H1 (cell line): ENCODE results near the gene ANKS1A. TPM values are rescaled to one million over a fixed set of nuclear protein-coding genes. Genes with fewer than 3 reads are reported as not detected.
A peak's percentile ranks its signal among the peaks of the same experiment; 100 is the strongest.

Experiments
- CTCF ChIA-PET: fragments of 300-600 bp; sonication (Branson Sonifier 250); formaldehyde crosslinking; loops from one replicate; lab custom pipeline; 2021; ENCODE audit not compliant: partially characterized antibody; lab: Charles Lee
- POLR2A ChIA-PET: fragments of 300-600 bp; sonication (Branson Sonifier 250); formaldehyde crosslinking; loops from one replicate; lab custom pipeline; 2021; ENCODE audit warnings: inconsistent platforms; ENCODE audit not compliant: partially characterized antibody; lab: Charles Lee
- DNase-seq, 2 experiments: peaks; one replicate each; pipeline versions ENCODE4 v3.0.0 to v3.0.0-alpha.2; 2010 to 2022; ENCODE audit warnings: low spot score in 2 of 2, low read depth in 1 of 2, mixed read lengths in 1 of 2
- FAIRE-seq: peaks from 2 replicates; lab custom pipeline; 2011; peaks lifted over from hg19 to GRCh38; lab: Jason Lieb, UNC
- H2AFZ ChIP-seq: 2 replicates; pipeline ENCODE4 v1.8.1; 2012; ENCODE audit warnings: low read length, inconsistent platforms
- H2AK5ac ChIP-seq: 2 replicates; pipeline ENCODE4 v1.6.1; 2013; ENCODE audit warnings: low read depth, low read length
- H2BK120ac ChIP-seq: replicated peaks from 2 replicates; pipeline ENCODE3; 2013; ENCODE audit warnings: low read depth, low read length, inconsistent platforms
- H2BK12ac ChIP-seq: 2 replicates; pipeline ENCODE4 v1.6.1; 2013; ENCODE audit warnings: low read depth, low read length
- H2BK15ac ChIP-seq: 2 replicates; pipeline ENCODE4 v1.6.1; 2013; ENCODE audit warnings: low read length
- H2BK20ac ChIP-seq: 2 replicates; pipeline ENCODE4 v1.6.1; 2013; ENCODE audit warnings: low read length
- H2BK5ac ChIP-seq: 2 replicates; pipeline ENCODE4 v1.6.1; 2013; ENCODE audit warnings: low read depth, low read length
- H3K14ac ChIP-seq: 2 replicates; pipeline ENCODE4 v1.6.1; 2013; ENCODE audit warnings: inconsistent platforms; ENCODE audit not compliant: insufficient read length
- H3K18ac ChIP-seq: 2 replicates; pipeline ENCODE4 v1.6.1; 2013; ENCODE audit warnings: low read length; ENCODE audit errors: extremely low read depth
- H3K23ac ChIP-seq: 2 replicates; pipeline ENCODE4 v1.6.1; 2013; ENCODE audit warnings: inconsistent platforms; ENCODE audit not compliant: insufficient read length
- H3K23me2 ChIP-seq: 2 replicates; pipeline ENCODE4 v1.6.1; 2013; ENCODE audit warnings: low read depth, low read length
- H3K27ac ChIP-seq: 2 replicates; pipeline ENCODE4 v1.6.1; 2011; ENCODE audit warnings: low read depth, low read length, inconsistent platforms
- H3K27me3 ChIP-seq, 4 experiments: replicated peaks in 1 of 4; 1 replicate in 1 of 4; 2 replicates in 3 of 4; pipeline versions ENCODE4 v1.6.1 to v1.8.1; 2011 to 2013; ENCODE audit warnings: low read length in 3 of 4, mild to moderate bottlenecking in 3 of 4, inconsistent platforms in 2 of 4, mixed read lengths in 2 of 4, moderate library complexity in 1 of 4; ENCODE audit not compliant: control insufficient read depth in 3 of 4, insufficient read depth in 3 of 4; ENCODE audit errors: extremely low read depth in 1 of 4
- H3K36me3 ChIP-seq, 4 experiments: 2 replicates each; pipeline versions ENCODE4 v1.6.1 to v1.8.1; 2011 to 2013; ENCODE audit warnings: mild to moderate bottlenecking in 4 of 4, low read length in 3 of 4, moderate library complexity in 2 of 4, control low read depth in 1 of 4, inconsistent platforms in 1 of 4; ENCODE audit not compliant: insufficient read depth in 4 of 4, control insufficient read depth in 2 of 4
- H3K4ac ChIP-seq: replicated peaks from 2 replicates; pipeline ENCODE3; 2013; ENCODE audit warnings: low read length, low read depth, mixed read lengths, inconsistent platforms; ENCODE audit not compliant: insufficient read length
- H3K4me1 ChIP-seq, 4 experiments: replicated peaks in 1 of 4; 1 replicate in 1 of 4; 2 replicates in 3 of 4; pipeline versions ENCODE4 v1.6.1 to v1.8.1; 2011 to 2013; ENCODE audit warnings: low read length in 3 of 4, inconsistent platforms in 2 of 4, mixed read lengths in 1 of 4; ENCODE audit not compliant: insufficient read depth in 4 of 4, control insufficient read depth in 3 of 4
- H3K4me2 ChIP-seq, 2 experiments: 2 replicates each; pipeline versions ENCODE4 v1.6.1 to v1.8.1; 2011 to 2013; ENCODE audit warnings: low read depth in 2 of 2, low read length in 2 of 2, control low read depth in 1 of 2, inconsistent platforms in 1 of 2, mild to moderate bottlenecking in 1 of 2; ENCODE audit not compliant: insufficient read depth in 1 of 2
- H3K4me3 ChIP-seq, 4 experiments: fragments of 200-600, 300-600 bp in 1 of 4; sonication (generic), shearing (Covaris generic), sonication (Bioruptor Twin) in 1 of 4; 2 replicates each; pipeline versions ENCODE4 v1.5.1 to v1.8.1; 2011 to 2016; ENCODE audit warnings: low read length in 4 of 4, low read depth in 3 of 4, control low read depth in 2 of 4, inconsistent platforms in 2 of 4, mild to moderate bottlenecking in 2 of 4, mixed read lengths in 1 of 4, moderate library complexity in 1 of 4; ENCODE audit not compliant: insufficient read depth in 2 of 4; ENCODE audit errors: extremely low read depth in 1 of 4
- H3K56ac ChIP-seq: replicated peaks from 2 replicates; pipeline ENCODE3; 2013; ENCODE audit warnings: low read depth, mild to moderate bottlenecking, mixed read lengths, low read length, inconsistent platforms; ENCODE audit not compliant: insufficient read length
- H3K79me1 ChIP-seq: 2 replicates; pipeline ENCODE4 v1.6.1; 2013; ENCODE audit warnings: low read depth, low read length, control low read depth
- H3K79me2 ChIP-seq, 2 experiments: 2 replicates each; pipeline versions ENCODE4 v1.6.1 to v1.8.1; 2012 to 2013; ENCODE audit warnings: low read length in 2 of 2, mild to moderate bottlenecking in 2 of 2, inconsistent platforms in 1 of 2; ENCODE audit not compliant: insufficient read depth in 2 of 2, control insufficient read depth in 1 of 2
- H3K9ac ChIP-seq, 4 experiments: replicated peaks in 1 of 4; 1 replicate in 1 of 4; 2 replicates in 3 of 4; pipeline versions ENCODE4 v1.6.1 to v1.8.1; 2011 to 2013; ENCODE audit warnings: low read depth in 3 of 4, low read length in 3 of 4, control low read depth in 2 of 4, mild to moderate bottlenecking in 2 of 4, moderate library complexity in 2 of 4, inconsistent platforms in 1 of 4; ENCODE audit errors: extremely low read depth in 1 of 4
- H3K9me3 ChIP-seq, 2 experiments: 2 replicates each; pipeline versions ENCODE4 v1.6.1 to v1.8.1; 2012 to 2013; ENCODE audit warnings: mild to moderate bottlenecking in 2 of 2, moderate library complexity in 2 of 2, control low read depth in 1 of 2, inconsistent platforms in 1 of 2, low read depth in 1 of 2, low read length in 1 of 2, mixed read lengths in 1 of 2; ENCODE audit not compliant: insufficient read depth in 2 of 2
- H4K20me1 ChIP-seq, 2 experiments: replicated peaks in 1 of 2; 2 replicates each; pipeline versions ENCODE3 to v1.8.1; 2011 to 2013; ENCODE audit warnings: inconsistent platforms in 2 of 2, low read length in 2 of 2, mild to moderate bottlenecking in 1 of 2; ENCODE audit not compliant: insufficient read depth in 2 of 2, control insufficient read depth in 1 of 2
- H4K5ac ChIP-seq: 2 replicates; pipeline ENCODE4 v1.6.1; 2013; ENCODE audit warnings: low read length, low read depth, mixed read lengths, inconsistent platforms; ENCODE audit not compliant: insufficient read length
- H4K8ac ChIP-seq: 2 replicates; pipeline ENCODE4 v1.8.0; 2013; ENCODE audit warnings: mild to moderate bottlenecking, moderate library complexity, low read length, inconsistent platforms; ENCODE audit not compliant: insufficient read depth; ENCODE audit errors: extremely low read depth
- H4K91ac ChIP-seq: replicated peaks from 2 replicates; pipeline ENCODE3; 2013; ENCODE audit warnings: low read length, mixed read lengths, inconsistent platforms; ENCODE audit not compliant: insufficient read length
- BCL11A ChIP-seq, 2 experiments: IDR thresholded peaks; one replicate each; pipeline ENCODE4 v1.6.1; 2011; ENCODE audit warnings: low read depth in 2 of 2, low read length in 2 of 2, mild to moderate bottlenecking in 2 of 2
- CBX5 ChIP-seq: fragments of 300-800, 300-1000 bp; sonication (generic); IDR thresholded peaks from 2 replicates; pipeline ENCODE4 v1.7.1; 2016; ENCODE audit warnings: antibody characterized with exemption, low read length, low read depth
- CHD2 ChIP-seq: IDR thresholded peaks from 2 replicates; pipeline ENCODE4 v1.6.1; 2012; ENCODE audit warnings: low read length, improper control_type of control experiment
- HDAC6 ChIP-seq: IDR thresholded peaks from one replicate; pipeline ENCODE4 v1.7.1; 2012; ENCODE audit warnings: low read depth, mild to moderate bottlenecking, inconsistent platforms, low read length, moderate library complexity
- JUN ChIP-seq: IDR thresholded peaks from 2 replicates; pipeline ENCODE4 v1.6.1; 2011; ENCODE audit warnings: low read depth, mild to moderate bottlenecking, improper control_type of control experiment, low read length
- MAFK ChIP-seq: IDR thresholded peaks from 2 replicates; pipeline ENCODE4 v1.6.1; 2012; ENCODE audit warnings: low read depth, mild to moderate bottlenecking, improper control_type of control experiment, low read length
- RAD21 ChIP-seq, 2 experiments: IDR thresholded peaks in 1 of 2; conservative IDR thresholded peaks in 1 of 2; 2 replicates each; pipeline ENCODE4 v1.6.1; 2011; ENCODE audit warnings: low read depth in 2 of 2, low read length in 2 of 2, improper control_type of control experiment in 1 of 2, inconsistent platforms in 1 of 2, mild to moderate bottlenecking in 1 of 2, moderate library complexity in 1 of 2
- SAP30 ChIP-seq: fragments of 300-600 bp; sonication (generic); IDR thresholded peaks from 2 replicates; pipeline ENCODE4 v1.7.1; 2012; ENCODE audit warnings: low read length, moderate library complexity, mild to moderate bottlenecking, inconsistent platforms; ENCODE audit not compliant: insufficient read depth, insufficient replicate concordance
- SIRT6 ChIP-seq: IDR thresholded peaks from one replicate; pipeline ENCODE4 v1.7.1; 2012; ENCODE audit warnings: low read length, inconsistent platforms
- SIX5 ChIP-seq: IDR thresholded peaks from 2 replicates; pipeline ENCODE4 v1.6.1; 2011; ENCODE audit warnings: mild to moderate bottlenecking, low read depth, low read length
- SP1 ChIP-seq: IDR thresholded peaks from 2 replicates; pipeline ENCODE4 v1.6.1; 2011; ENCODE audit warnings: low read depth, low read length
- SUZ12 ChIP-seq: fragments of 200-600 bp; sonication (generic); IDR thresholded peaks from 2 replicates; pipeline ENCODE4 v1.6.1; 2012; ENCODE audit warnings: mild to moderate bottlenecking, inconsistent platforms, low read length, moderate library complexity, mixed read lengths
- TBP ChIP-seq: IDR thresholded peaks from 2 replicates; pipeline ENCODE4 v1.6.1; 2011; ENCODE audit warnings: low read depth, low read length, improper control_type of control experiment
- ZNF274 ChIP-seq: IDR thresholded peaks from 2 replicates; pipeline ENCODE4 v1.7.0; 2012; ENCODE audit warnings: low read length, borderline replicate concordance; ENCODE audit errors: extremely low read depth
- WGBS, 2 experiments: shearing (Covaris generic) in 1 of 2; methylation state at CpG; one replicate each; pipeline versions ENCODE4 v1.1.6 to v1.1.7; 2013 to 2015; ENCODE audit warnings: low lambda C conversion rate in 2 of 2, mixed read lengths in 2 of 2, inconsistent platforms in 1 of 2, low coverage in 1 of 2, missing lambda C conversion rate in 1 of 2; ENCODE audit not compliant: insufficient replicate concordance in 2 of 2, insufficient coverage in 1 of 2, insufficient read length in 1 of 2; ENCODE audit errors: extremely low coverage in 1 of 2, missing lambda C conversion rate in 1 of 2; 5-methylcytosine and 5-hydroxymethylcytosine counted together
- polyA plus RNA-seq, 7 experiments: library from polyadenylated mRNA; depleted of rRNA in 3 of 7; stranded (reverse) in 5 of 7; unstranded in 2 of 7; fragments of >200 nt in 5 of 7; fragments of 200-250 nt in 2 of 7; gene quantifications; 1 replicate in 5 of 7; 2 replicates in 1 of 7; 4 replicates in 1 of 7; pipeline versions ENCODE4 v1.2.1 to v1.2.3, GENCODE V29; 2011 to 2013; ENCODE audit warnings: missing spikeins in 2 of 7, mixed read lengths in 2 of 7
- total RNA-seq: library from RNA; stranded (reverse); fragmentation: NEBNext Ultra II Directional; extraction: Animal tissue kit (Norgen Biotek cat#: 25700); gene quantifications from 2 replicates; pipeline ENCODE4 v1.2.1, GENCODE V29; 2021

Gene ANKS1A
- total and polyA plus RNA-seq, 2 of the 8 experiments (the other 6 are each of a cell fraction or from before 2014, with no cell fraction given) = 9.8 to 30.9 TPM

GRCh38 chr6:34986845-34987246, 97.8 kb downstream of the ANKS1A start:
- H2AFZ ChIP-seq = no peak overlapping the region
- POLR2A ChIA-PET = interaction anchor here (0.8 to 1.4 kb wide), 3 partner anchors 153 to 252 kb away, joined by 3 read pairs; partner anchors contain the start of gene TCP11
- FAIRE-seq = peak; percentile 96
- TF ChIP-seq RAD21 (IDR thresholded peaks at IDR 0.05 in 1 of 2, conservative IDR thresholded peaks at IDR 0.05 in 1 of 2; ENCODE audit: low read depth in 2 of 2, low read length in 2 of 2) (peak; percentile 94 to 96), MAFK (no peak), CBX5 (no peak), SIRT6 (no peak), HDAC6 (no peak), JUN (no peak), SP1 (no peak), ZNF274 (no peak), SIX5 (no peak), SUZ12 (no peak), CHD2 (no peak), TBP (no peak), BCL11A (IDR thresholded peaks at IDR 0.05; ENCODE audit: low read depth in 2 of 2, low read length in 2 of 2) (no peak), SAP30 (no peak)

More at GRCh38 chr6:34986845-34987246, 97.8 kb downstream of the ANKS1A start:
- peak; percentile 25 to 77 for DNase-seq
- H3K36me3 ChIP-seq = peaks cover 3 to 37% (median 12%) of the 10 kb centered on the region in 4 experiments; a peak in 7 of 8 replicates
- no peak overlapping the region for H3K9ac ChIP-seq
- H4K8ac ChIP-seq = no peak overlapping the region
- peaks cover 0 to 6% (median 2%) of the 10 kb centered on the region in 4 experiments; a peak in 4 of 7 replicates for H3K4me1 ChIP-seq
- no peak overlapping the region for H2BK5ac ChIP-seq
- no peak overlapping the region for H4K91ac ChIP-seq
- no peaks in the 10 kb centered on the region for H3K27me3 ChIP-seq
- no peak overlapping the region for H3K56ac ChIP-seq
- no peaks in the 10 kb centered on the region for H3K79me1 ChIP-seq
- 0 out of 2 replicates have a peak overlapping the region, but pooled peaks have one; percentile 19 for H2BK15ac ChIP-seq
- no peaks in the 10 kb centered on the region for H3K23me2 ChIP-seq
- 0 out of 2 replicates have a peak overlapping the region, but pooled peaks have one; percentile 13 for H3K27ac ChIP-seq
- no peaks in the 10 kb centered on the region for H3K9me3 ChIP-seq
- no peak overlapping the region for H2BK20ac ChIP-seq
- no peak overlapping the region for H3K4me3 ChIP-seq
- CTCF ChIA-PET = interaction anchor here (0.6 to 7.1 kb wide), 58 partner anchors 9 to 454 kb away, joined by 3 to 89 read pairs (median 5); partner anchors contain the start of genes SCUBE3 and TCP11
- H3K18ac ChIP-seq = no peak overlapping the region
- H2BK12ac ChIP-seq = no peak overlapping the region; the same call in 1 of the 2 replicates
- no peak overlapping the region for H3K14ac ChIP-seq
- peaks cover 0 to 3% of the 10 kb centered on the region in 2 experiments for H4K20me1 ChIP-seq
- no peaks in the 10 kb centered on the region for H3K79me2 ChIP-seq
- 36% methylated on average over 3 of the region's 3 CpGs; no CpG with 5 or more reads in 1 of the 2 experiments for WGBS, 2 experiments
- H4K5ac ChIP-seq = no peak overlapping the region
- no peak overlapping the region for H2AK5ac ChIP-seq
- no peak overlapping the region for H2BK120ac ChIP-seq
- no peak overlapping the region for H3K23ac ChIP-seq
- no peak overlapping the region for H3K4me2 ChIP-seq
- no peak overlapping the region for H3K4ac ChIP-seq
